H1 (cell line): ENCODE results near the gene WDR41.

Experiments
- BRCA1 ChIP-seq: IDR thresholded peaks from 2 replicates; pipeline ENCODE4 v1.6.1; 2012; ENCODE audit warnings: low read depth, low read length, improper control_type of control experiment
- POLR2A ChIP-seq, 2 experiments: IDR thresholded peaks; 1 replicate in 1 of 2; 2 replicates in 1 of 2; pipeline ENCODE4 v1.6.1; 2011; ENCODE audit warnings: low read depth in 2 of 2, low read length in 2 of 2, mild to moderate bottlenecking in 2 of 2; ENCODE audit errors: control extremely low read depth in 1 of 2
- SIN3A ChIP-seq, 2 experiments: IDR thresholded peaks in 1 of 2; conservative IDR thresholded peaks in 1 of 2; 2 replicates each; pipeline ENCODE4 v1.6.1; 2011 to 2012; ENCODE audit warnings: low read length in 2 of 2, improper control_type of control experiment in 1 of 2, low read depth in 1 of 2, mild to moderate bottlenecking in 1 of 2
- ZNF274 ChIP-seq: IDR thresholded peaks from 2 replicates; pipeline ENCODE4 v1.7.0; 2012; ENCODE audit warnings: low read length, borderline replicate concordance; ENCODE audit errors: extremely low read depth
- TF ChIP-seq, protein P1 (sequence below): IDR thresholded peaks from 2 replicates; pipeline ENCODE4 v1.6.1; 2012; ENCODE audit warnings: inconsistent platforms
- TF ChIP-seq, protein P2 (sequence below), 3 experiments: IDR thresholded peaks; 1 replicate in 2 of 3; 2 replicates in 1 of 3; pipeline versions ENCODE4 v1.5.1 to v1.6.1; 2011; ENCODE audit warnings: low read length in 3 of 3, mild to moderate bottlenecking in 3 of 3, inconsistent platforms in 2 of 3, low read depth in 1 of 3, moderate library complexity in 1 of 3; ENCODE audit not compliant: insufficient read depth in 1 of 3; ENCODE audit errors: control extremely low read depth in 1 of 3

DNA sequence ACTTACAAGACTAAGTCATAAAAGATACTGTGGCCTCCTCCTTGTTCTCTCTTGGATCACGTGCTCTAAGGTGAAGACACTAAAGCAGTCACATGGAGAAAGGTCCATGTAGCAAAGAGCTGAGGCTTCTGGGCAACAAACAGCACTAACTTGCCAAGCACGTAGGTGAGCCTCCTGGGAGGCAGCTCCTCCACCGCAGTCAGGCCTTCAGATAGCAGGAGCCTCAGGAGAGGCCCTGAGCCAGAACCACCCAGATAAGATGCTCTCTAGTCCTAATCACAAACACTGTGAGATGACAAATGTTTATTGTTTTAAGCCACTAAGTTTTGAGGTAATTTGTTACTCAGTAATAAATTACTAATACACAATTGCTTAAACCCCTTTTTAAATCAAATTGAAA is 38.0 kb downstream of the WDR41 start:
- no peak for TF ChIP-seq BRCA1
- TF ChIP-seq, protein P1, sequence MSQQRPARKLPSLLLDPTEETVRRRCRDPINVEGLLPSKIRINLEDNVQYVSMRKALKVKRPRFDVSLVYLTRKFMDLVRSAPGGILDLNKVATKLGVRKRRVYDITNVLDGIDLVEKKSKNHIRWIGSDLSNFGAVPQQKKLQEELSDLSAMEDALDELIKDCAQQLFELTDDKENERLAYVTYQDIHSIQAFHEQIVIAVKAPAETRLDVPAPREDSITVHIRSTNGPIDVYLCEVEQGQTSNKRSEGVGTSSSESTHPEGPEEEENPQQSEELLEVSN: no peak
- TF ChIP-seq POLR2A (IDR thresholded peaks at IDR 0.05; ENCODE audit: control extremely low read depth in 1 of 2, low read depth in 2 of 2, low read length in 2 of 2): no peak
- no peak for TF ChIP-seq SIN3A (conservative IDR thresholded peaks at IDR 0.05 in 1 of 2, IDR thresholded peaks at IDR 0.05 in 1 of 2; ENCODE audit: low read depth in 1 of 2, low read length in 2 of 2)
- no peak for TF ChIP-seq ZNF274
- TF ChIP-seq, protein P2, sequence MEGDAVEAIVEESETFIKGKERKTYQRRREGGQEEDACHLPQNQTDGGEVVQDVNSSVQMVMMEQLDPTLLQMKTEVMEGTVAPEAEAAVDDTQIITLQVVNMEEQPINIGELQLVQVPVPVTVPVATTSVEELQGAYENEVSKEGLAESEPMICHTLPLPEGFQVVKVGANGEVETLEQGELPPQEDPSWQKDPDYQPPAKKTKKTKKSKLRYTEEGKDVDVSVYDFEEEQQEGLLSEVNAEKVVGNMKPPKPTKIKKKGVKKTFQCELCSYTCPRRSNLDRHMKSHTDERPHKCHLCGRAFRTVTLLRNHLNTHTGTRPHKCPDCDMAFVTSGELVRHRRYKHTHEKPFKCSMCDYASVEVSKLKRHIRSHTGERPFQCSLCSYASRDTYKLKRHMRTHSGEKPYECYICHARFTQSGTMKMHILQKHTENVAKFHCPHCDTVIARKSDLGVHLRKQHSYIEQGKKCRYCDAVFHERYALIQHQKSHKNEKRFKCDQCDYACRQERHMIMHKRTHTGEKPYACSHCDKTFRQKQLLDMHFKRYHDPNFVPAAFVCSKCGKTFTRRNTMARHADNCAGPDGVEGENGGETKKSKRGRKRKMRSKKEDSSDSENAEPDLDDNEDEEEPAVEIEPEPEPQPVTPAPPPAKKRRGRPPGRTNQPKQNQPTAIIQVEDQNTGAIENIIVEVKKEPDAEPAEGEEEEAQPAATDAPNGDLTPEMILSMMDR (IDR thresholded peaks at IDR 0.05; ENCODE audit: control extremely low read depth in 1 of 3, insufficient read depth in 1 of 3, low read depth in 1 of 3, low read length in 3 of 3): no peak
